Stimulated activated memory B cell treated with anti-CD40 and anti-IgM and Interleukin-4, amounts not matched to agents 10 μg/mL and 1 μg/mL and 100 μg/mL, for 72 hours (primary cell): ENCODE data around the gene EPHA2.

ENCODE experiments used
- ATAC-seq: fragments of 150-1000 bp; cut with Tn5 transposase; 2 replicates; pipeline ENCODE4 v1.10.0; 2021
- H3K27ac Mint-ChIP-seq: one replicate; pipeline ENCODE4 v1.8.0; 2022; ENCODE audit warnings: mild to moderate bottlenecking, mixed read lengths
- H3K27me3 Mint-ChIP-seq: one replicate; pipeline ENCODE4 v1.8.0; 2022; ENCODE audit warnings: mixed read lengths
- H3K36me3 Mint-ChIP-seq: one replicate; pipeline ENCODE4 v1.8.0; 2022; ENCODE audit warnings: mixed read lengths
- H3K4me1 Mint-ChIP-seq: one replicate; pipeline ENCODE4 v1.8.0; 2022; ENCODE audit warnings: mixed read lengths
- H3K4me3 Mint-ChIP-seq: one replicate; pipeline ENCODE4 v1.8.0; 2022; ENCODE audit warnings: mild to moderate bottlenecking, moderate library complexity, mixed read lengths
- H3K9me3 Mint-ChIP-seq: one replicate; pipeline ENCODE4 v1.8.0; 2022; ENCODE audit warnings: mixed read lengths

Gene EPHA2

DNA sequence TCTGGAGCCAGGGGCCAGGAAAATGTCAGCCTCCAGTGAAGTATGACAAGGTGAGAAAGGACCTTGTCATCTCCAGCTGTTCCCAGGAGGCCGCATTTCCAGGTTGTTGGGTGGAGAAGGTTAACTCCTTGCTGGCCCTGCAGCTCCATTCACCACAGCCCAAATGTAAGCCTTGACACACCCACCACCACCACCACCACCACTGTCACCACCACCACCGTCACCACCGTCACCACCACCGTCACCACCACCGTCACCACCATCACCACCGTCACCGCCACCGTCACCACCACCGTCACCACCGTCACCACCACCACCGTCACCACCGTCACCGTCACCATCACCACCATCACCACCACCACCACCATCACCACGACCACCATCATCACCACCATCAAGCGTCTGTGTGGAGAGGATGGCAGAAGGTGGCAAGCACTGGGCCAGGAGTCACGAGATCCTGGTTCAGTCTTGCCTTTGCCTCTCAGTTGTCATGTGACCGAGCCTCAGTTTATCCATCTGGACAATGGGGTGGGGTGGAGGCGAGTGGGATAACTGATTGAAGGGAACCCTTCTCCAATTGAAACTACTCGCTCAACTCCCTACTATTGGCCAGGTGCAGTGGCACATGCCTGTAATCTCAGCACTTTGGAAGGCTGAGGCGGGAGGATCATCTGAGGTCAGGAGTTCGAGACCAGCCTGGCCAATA lies 61.3 kb downstream of the EPHA2 start:
- H3K9me3 Mint-ChIP-seq, result no peaks in the 10 kb centered on the region
- H3K36me3 Mint-ChIP-seq, result no peaks in the 10 kb centered on the region
- peaks cover under 1% of the 10 kb centered on the region for H3K4me1 Mint-ChIP-seq
- no peak for ATAC-seq
- H3K4me3 Mint-ChIP-seq, result no peak overlapping the region
- peaks cover 46% of the 10 kb centered on the region for H3K27me3 Mint-ChIP-seq
- no peak overlapping the region for H3K27ac Mint-ChIP-seq

DNA sequence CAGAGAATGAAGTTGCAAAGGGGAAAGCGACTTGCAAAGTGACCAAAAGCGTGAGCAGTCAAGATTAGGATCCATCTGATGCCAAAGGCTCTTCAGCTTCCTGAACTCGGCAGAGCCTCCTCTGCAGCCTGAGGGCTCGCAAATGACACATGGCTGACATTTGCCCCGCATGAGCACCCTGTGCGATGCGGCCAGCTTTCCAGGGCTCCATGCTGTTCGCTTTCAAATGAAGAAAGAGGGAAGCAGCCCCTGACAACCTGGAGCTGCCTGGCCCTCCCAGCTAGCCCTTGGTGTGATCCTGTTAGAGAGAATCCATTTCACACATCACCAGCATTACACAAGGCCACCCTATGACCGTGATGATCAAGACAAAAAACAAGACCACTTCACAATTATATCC lies 62.3 kb downstream of the EPHA2 start:
- Mint-ChIP-seq H3K27me3 (peaks cover 56% of the 10 kb centered on the region), H3K4me1 (peaks cover 11% of the 10 kb centered on the region), H3K9me3 (no peaks in the 10 kb centered on the region), H3K4me3 (no peak overlapping the region), H3K36me3 (no peaks in the 10 kb centered on the region), H3K27ac (no peak overlapping the region)
- no peak for ATAC-seq

DNA sequence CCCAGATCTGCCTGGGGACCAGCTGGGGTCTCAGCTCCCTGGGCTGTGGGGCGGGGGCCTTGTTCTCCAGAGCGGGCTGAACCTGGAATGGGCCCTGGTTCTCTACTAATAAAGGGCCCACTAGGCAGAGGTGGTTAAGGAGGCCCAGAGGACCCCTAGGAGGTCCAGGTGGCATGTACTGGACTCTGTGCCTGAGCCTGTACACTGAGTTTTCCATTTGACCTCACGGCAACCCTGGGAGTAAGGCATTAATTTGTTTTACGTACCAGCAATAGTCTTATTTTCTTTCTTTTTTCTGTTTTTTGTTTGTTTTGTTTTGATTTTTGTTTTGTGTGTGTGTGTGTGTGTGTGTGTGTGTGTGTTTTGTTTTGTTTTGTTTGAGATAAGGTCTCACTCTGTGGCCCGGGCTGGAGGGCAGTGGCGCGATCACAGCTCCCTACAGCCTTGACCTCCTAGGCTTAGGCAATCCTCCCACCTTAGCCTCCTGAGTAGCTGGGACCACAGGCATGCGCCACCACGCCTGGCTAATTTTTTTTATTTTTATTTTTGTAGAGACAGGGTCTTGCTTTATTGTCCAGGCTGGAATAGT lies 62.9 kb downstream of the EPHA2 start:
- Mint-ChIP-seq H3K4me1 (peaks cover 16% of the 10 kb centered on the region), H3K27me3 (peaks cover 61% of the 10 kb centered on the region), H3K9me3 (no peaks in the 10 kb centered on the region), H3K27ac (no peak overlapping the region), H3K4me3 (no peak overlapping the region), H3K36me3 (no peaks in the 10 kb centered on the region)
- no peak for ATAC-seq

DNA sequence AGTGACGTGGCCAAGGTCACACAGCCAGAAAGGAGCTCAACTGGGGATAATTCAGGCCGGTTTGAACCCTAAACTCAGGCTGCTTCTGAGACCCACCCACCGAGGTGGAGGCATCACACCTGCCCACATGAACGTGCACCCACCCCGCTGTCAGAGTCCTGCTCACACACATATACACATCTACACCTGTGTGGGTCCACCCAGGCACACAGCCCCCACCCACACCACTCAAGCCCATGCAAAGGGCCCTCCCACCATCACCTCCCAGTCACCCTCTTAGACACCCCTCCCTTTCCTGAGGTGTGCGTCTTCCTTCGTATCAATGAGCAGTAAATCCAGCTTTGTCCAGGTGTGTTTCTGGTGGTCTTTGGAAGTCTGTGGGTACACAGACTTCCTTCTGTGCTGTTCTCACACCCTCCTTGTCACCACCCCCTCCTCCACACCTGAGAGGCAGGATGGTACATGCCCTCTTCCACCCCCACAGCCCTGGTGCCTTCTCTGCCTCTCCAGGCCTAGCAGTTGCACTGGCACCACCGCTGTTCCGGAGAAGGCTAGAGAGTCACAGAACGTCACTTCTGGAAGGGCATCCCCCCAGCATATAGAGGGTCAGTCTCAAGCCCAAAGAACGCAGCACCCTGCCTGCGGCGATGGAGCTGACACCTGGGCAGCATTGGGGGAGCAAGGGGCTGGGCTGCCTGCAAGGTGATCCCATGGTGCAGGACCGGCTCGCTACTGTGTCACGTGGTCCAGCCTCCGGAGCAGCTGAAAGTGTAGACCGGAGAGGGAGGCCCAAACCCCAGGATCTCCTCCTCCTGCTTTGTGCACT lies 63.6 kb downstream of the EPHA2 start:
- Mint-ChIP-seq H3K27me3 (peaks cover 66% of the 10 kb centered on the region), H3K36me3 (no peaks in the 10 kb centered on the region), H3K4me1 (peaks cover 16% of the 10 kb centered on the region), H3K27ac (no peak overlapping the region), H3K4me3 (no peak overlapping the region), H3K9me3 (no peaks in the 10 kb centered on the region)
- ATAC-seq, result no peak

DNA sequence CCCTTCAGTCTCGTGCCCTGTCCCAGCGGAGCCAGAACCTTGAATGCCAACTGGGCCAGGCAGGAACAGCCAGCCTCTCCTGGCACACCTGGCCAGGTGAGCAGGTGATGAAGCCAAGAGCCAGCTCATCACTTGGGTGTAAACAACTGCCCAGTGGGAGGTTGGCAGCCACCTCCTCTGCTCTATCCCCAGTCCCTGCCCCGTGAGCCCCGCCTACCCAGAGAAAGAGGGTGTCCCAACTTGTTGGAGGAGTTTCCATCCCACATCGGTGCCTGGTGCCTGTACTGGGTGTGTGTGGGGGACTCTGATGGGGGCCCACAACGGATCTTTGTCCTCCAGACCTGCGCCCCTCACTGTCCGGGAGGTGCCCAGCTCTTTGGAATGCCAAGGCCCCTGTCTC lies 64.6 kb downstream of the EPHA2 start:
- no peak overlapping the region for H3K4me3 Mint-ChIP-seq
- no peaks in the 10 kb centered on the region for H3K36me3 Mint-ChIP-seq
- no peak overlapping the region for H3K27ac Mint-ChIP-seq
- peaks cover 58% of the 10 kb centered on the region for H3K27me3 Mint-ChIP-seq
- ATAC-seq, result no peak
- H3K9me3 Mint-ChIP-seq, result no peaks in the 10 kb centered on the region
- H3K4me1 Mint-ChIP-seq, result peaks cover 16% of the 10 kb centered on the region

DNA sequence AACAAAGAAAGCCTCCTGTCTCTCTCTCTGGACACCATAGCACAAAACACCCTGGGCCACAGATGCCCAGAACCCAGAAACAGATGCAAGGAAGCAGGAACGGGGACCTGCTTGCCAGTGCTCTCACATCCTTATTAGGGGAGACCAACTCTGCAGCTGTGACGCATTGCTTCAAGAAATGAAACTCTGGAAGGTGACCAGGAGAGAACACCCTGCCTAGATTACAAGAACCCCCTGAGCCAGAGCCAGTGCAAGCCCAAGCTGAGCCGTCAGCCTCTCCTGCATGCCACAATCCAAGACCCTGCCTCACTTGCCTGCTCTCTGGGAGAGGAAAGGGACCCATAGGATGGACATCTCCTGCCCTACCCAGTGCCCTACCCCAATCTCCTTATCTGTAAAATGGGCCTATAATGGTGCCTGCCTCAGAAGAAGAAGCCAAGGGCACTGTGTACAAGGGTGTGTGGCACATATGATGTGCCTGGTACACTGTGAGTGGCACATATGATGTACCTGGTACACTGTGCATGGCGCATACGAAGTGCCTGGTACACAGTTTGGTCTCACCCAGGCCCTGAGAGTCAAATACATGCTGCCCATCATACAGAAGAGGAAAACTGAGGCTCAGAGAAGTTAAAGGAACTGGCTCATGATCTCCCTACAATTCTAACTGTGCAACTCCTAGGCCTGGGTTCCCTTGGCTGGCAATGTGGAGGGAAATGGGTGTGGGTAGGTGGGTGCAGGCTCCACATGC lies 65.6 kb downstream of the EPHA2 start:
- ATAC-seq, result peak; percentile 66
- H3K27me3 Mint-ChIP-seq, result peaks cover 48% of the 10 kb centered on the region
- no peak overlapping the region for H3K27ac Mint-ChIP-seq
- no peaks in the 10 kb centered on the region for H3K9me3 Mint-ChIP-seq
- no peak overlapping the region for H3K4me3 Mint-ChIP-seq
- peaks cover 16% of the 10 kb centered on the region for H3K4me1 Mint-ChIP-seq
- H3K36me3 Mint-ChIP-seq, result no peaks in the 10 kb centered on the region

DNA sequence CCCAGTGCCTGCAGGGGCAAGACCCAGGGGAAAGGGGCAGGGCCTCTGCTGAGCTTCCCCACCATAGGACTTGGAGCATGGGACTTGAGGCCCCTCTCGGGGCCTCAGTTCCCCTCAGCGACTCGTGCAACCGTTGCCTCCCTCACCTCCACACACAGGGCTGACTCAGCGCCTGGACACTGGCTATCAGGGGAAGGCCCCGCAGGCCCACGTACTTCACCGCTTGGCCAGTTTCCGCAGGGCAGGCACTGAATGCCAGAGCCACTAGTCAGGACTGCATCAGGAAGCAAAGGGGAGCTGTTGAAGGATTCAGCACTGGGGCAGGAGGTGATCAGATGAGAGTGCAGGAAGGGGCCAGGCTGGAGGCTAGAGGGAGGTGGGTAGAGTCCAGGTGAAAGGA lies 66.9 kb downstream of the EPHA2 start:
- Mint-ChIP-seq H3K36me3 (no peaks in the 10 kb centered on the region), H3K27ac (no peak overlapping the region), H3K4me3 (no peak overlapping the region), H3K4me1 (peaks cover 16% of the 10 kb centered on the region), H3K9me3 (no peaks in the 10 kb centered on the region), H3K27me3 (peaks cover 41% of the 10 kb centered on the region)
- ATAC-seq, result no peak

DNA sequence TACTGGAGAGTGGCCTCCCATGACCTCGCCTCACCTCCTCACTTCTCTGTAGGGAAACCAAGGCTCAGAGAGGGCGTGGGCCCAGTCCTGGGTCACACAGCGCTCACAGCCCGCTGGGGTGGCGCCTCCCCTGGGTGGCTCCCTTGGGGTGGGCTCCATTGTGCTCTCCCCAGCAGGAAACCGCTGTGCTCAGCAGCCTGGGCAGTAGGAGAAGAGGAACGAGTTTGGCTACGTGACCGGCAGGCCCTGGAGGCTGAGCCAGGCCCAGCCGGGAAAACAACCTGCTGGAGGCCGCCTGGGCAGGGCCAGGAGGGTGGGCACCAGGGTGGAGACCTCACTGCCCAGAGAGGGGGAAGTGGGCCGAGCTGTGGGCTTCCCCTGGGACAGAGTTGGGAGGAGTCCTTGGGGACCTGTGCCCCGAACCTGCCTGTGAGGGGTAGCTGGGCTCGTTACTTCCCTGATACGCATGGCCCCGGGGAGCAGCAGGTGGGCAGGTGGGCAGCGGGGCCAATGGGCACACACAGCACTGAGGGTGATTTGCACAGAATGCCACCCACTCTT lies 67.4 kb downstream of the EPHA2 start:
- H3K9me3 Mint-ChIP-seq, result no peaks in the 10 kb centered on the region
- no peaks in the 10 kb centered on the region for H3K36me3 Mint-ChIP-seq
- H3K4me3 Mint-ChIP-seq, result no peak overlapping the region
- ATAC-seq, result no peak
- peaks cover 41% of the 10 kb centered on the region for H3K27me3 Mint-ChIP-seq
- no peak overlapping the region for H3K27ac Mint-ChIP-seq
- peaks cover 16% of the 10 kb centered on the region for H3K4me1 Mint-ChIP-seq

DNA sequence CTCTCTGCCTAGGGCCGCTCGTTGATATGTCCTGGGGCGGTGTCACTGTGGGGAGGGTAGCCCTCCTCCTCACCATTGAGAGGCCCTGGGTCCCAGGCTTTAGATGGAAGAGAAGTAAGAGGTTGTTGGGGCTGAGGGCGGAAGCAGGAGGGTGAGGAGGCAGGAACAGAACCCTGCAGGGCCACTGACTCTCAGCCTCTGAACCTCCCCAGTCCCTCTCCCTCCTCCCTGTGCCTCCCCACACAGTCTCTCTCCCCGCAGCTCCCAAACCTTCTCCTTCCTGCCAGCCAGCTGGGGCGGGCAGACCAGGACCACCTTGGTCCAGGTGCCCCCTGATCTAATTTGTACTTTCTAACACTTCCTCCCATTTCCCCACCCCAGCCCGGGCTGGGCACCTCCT lies 68.1 kb downstream of the EPHA2 start:
- H3K4me3 Mint-ChIP-seq, result no peak overlapping the region
- peaks cover 36% of the 10 kb centered on the region for H3K27me3 Mint-ChIP-seq
- peaks cover 16% of the 10 kb centered on the region for H3K4me1 Mint-ChIP-seq
- H3K27ac Mint-ChIP-seq, result no peak overlapping the region
- H3K9me3 Mint-ChIP-seq, result no peaks in the 10 kb centered on the region
- ATAC-seq, result no peak
- no peaks in the 10 kb centered on the region for H3K36me3 Mint-ChIP-seq

DNA sequence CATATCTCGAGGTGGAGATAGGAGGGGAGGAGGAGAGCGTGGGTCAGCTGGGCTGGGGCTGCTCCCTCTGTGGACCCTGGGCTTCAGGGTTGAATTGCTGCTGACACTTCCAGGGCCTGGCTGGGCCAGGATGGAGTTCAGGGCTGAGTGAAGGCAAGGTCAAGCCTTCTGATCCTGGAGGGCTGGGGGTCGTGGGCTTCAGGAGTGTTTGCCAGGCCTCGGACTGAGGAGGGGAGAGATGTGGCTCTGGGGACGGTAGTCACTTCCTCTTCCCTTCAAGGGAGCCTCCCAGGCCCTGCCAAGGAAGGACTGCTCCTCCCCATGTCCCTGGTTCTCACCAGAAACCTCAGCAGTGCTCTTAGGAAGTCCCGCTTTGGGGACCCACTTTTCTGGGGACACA lies 70.3 kb downstream of the EPHA2 start:
- ATAC-seq, result no peak
- Mint-ChIP-seq H3K27ac (no peak overlapping the region), H3K36me3 (no peaks in the 10 kb centered on the region), H3K4me3 (no peak overlapping the region), H3K27me3 (peaks cover 25% of the 10 kb centered on the region), H3K4me1 (peaks cover 16% of the 10 kb centered on the region), H3K9me3 (no peaks in the 10 kb centered on the region)

DNA sequence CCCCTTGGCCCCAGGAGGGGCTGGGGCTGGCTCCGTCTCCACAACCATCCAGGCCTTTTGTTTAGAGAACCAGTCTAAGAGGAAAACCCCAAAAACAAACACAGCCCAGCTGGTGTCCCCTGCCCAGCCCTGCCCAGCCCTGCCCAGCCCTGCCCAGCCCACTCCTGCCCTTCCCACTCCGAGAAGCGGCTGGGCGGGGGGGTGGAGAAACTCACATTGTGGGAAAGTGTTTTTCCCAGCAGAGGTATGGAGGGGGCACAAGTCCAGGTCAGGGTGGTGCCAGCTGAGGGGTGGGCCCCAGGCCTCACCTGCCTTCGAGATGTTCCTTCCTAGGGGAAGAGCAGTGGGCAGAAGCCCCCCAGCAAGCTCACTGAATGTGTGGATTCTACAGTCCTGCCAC lies 72.4 kb downstream of the EPHA2 start:
- no peak overlapping the region for H3K27ac Mint-ChIP-seq
- no peaks in the 10 kb centered on the region for H3K9me3 Mint-ChIP-seq
- no peak for ATAC-seq
- peaks cover 14% of the 10 kb centered on the region for H3K27me3 Mint-ChIP-seq
- H3K36me3 Mint-ChIP-seq, result no peaks in the 10 kb centered on the region
- H3K4me3 Mint-ChIP-seq, result no peak overlapping the region
- H3K4me1 Mint-ChIP-seq, result peaks cover 13% of the 10 kb centered on the region

DNA sequence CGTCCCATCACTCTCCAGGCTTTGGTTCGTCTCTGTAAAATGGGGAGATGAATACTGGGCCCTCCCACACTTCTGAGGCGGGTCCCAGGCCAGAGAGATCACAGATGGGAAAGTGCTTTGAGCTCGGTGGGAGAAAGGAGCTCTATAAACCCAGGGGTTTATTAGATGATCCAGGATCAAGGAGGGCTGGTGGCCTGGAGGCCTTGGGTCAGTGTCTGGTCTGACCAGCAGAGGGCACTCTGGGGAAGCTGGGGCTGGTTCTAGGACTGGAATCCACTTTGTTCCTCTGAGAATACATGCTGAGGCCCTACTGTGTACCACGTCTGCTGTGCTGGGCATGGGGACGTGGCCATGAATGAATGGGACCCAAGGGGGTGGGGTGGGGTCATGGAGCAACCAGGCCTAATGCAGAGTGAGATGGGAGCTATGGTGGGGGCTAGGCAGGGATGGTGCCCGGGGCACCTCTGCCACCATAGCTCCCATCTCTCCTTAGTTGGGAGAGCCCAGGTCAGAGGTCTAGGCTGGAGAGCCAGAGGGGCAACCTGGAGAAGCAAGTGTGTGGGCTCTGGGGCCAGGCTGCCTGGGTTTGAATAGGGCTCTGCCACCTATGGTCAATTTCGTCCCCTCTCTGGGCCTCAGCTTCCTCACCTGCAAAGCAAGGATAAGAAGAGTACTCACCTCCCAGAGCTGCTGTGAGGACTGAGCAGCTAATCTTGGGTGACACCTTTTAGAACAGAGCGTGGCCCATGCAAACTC lies 73.4 kb downstream of the EPHA2 start:
- H3K4me3 Mint-ChIP-seq, result no peak overlapping the region
- H3K27me3 Mint-ChIP-seq, result peaks cover 3% of the 10 kb centered on the region
- H3K9me3 Mint-ChIP-seq, result no peaks in the 10 kb centered on the region
- peaks cover 17% of the 10 kb centered on the region for H3K4me1 Mint-ChIP-seq
- ATAC-seq, result no peak
- no peaks in the 10 kb centered on the region for H3K36me3 Mint-ChIP-seq
- no peak overlapping the region for H3K27ac Mint-ChIP-seq

DNA sequence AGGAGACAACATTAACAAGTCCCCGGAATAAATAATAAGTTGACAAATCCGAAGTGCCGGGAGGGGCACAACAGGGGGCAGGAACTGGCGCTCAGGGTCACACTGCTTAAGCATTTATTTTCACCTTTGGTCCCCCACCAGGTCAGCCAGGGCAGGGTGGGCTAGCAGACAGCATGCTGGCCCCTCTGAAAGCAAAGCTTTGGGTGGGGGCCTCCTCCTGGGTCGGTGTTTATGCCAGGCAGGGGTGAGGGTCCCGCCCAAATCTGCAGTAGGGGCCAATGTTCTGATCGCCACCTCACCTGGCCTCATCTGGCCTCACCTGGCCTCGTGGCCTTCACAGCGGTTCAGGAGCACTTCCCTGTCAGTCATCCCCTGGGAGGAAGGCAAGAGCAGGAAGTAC lies 74.2 kb downstream of the EPHA2 start:
- Mint-ChIP-seq H3K4me3 (no peak overlapping the region), H3K27me3 (no peaks in the 10 kb centered on the region), H3K4me1 (peaks cover 19% of the 10 kb centered on the region), H3K27ac (no peak overlapping the region), H3K9me3 (no peaks in the 10 kb centered on the region), H3K36me3 (no peaks in the 10 kb centered on the region)
- ATAC-seq, result no peak

DNA sequence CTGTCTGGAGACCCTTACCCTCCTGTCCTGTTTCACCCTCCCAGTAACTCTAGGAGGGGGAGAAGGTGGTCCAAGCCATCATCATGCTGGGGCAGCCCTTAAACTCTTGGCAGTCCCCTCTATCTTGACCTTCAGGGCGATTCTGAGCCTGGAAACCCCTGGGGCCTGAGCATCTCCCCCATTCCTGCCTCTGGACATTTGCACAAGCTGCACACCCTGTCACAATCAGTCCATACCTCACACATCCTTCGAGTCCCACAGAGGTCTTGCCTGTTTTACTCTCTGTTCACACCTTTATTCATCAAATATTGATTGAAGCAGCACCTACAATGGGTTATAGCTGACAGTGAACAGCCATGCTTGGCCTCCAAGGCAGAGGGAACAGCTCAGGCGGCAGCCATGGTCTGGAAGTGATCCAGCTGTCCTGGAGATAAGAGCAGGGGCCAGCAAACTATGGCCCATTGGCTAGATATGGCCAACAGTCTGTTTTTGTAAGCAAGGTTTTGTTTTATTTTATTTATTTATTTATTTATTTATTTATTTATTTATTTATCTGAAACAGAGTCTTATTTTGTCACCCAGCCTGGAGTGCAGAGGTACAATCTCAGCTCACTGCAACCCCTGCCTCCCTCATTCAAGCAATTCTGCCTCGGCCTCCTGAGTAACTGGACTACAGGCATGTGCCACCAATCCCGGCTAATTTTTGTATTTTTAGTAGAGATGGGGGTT lies 75.3 kb downstream of the EPHA2 start:
- no peaks in the 10 kb centered on the region for H3K36me3 Mint-ChIP-seq
- H3K4me3 Mint-ChIP-seq, result no peak overlapping the region
- H3K9me3 Mint-ChIP-seq, result no peaks in the 10 kb centered on the region
- no peaks in the 10 kb centered on the region for H3K27me3 Mint-ChIP-seq
- no peak for ATAC-seq
- H3K4me1 Mint-ChIP-seq, result peaks cover 19% of the 10 kb centered on the region
- no peak overlapping the region for H3K27ac Mint-ChIP-seq
